Effector memory CD4-positive, alpha-beta T cell (primary cell): Measurements from ENCODE around the gene KRABD2.

Source experiments
- DNase-seq, 3 donors: peaks; one replicate each; pipeline ENCODE4 v3.0.0-alpha.2; 2020
- H3K27ac ChIP-seq: 2 replicates; pipeline ENCODE4 v1.7.0; 2013; ENCODE audit warnings: mild to moderate bottlenecking, low read length, moderate library complexity; ENCODE audit not compliant: insufficient read depth, poor library complexity, severe bottlenecking
- H3K27me3 ChIP-seq: replicated peaks from 2 replicates; pipeline ENCODE4 v1.7.0; 2013; ENCODE audit warnings: mild to moderate bottlenecking, low read length; ENCODE audit not compliant: insufficient read depth, control insufficient read depth, poor library complexity, severe bottlenecking
- H3K36me3 ChIP-seq: 2 replicates; pipeline ENCODE4 v1.7.0; 2013; ENCODE audit warnings: mild to moderate bottlenecking, low read length, moderate library complexity; ENCODE audit not compliant: control insufficient read depth, insufficient read depth
- H3K4me1 ChIP-seq: 2 replicates; pipeline ENCODE4 v1.7.0; 2013; ENCODE audit warnings: low read length, mild to moderate bottlenecking; ENCODE audit not compliant: control insufficient read depth, insufficient read depth, poor library complexity, severe bottlenecking
- H3K4me3 ChIP-seq: 2 replicates; pipeline ENCODE4 v1.7.0; 2013; ENCODE audit warnings: low read length, low read depth, mild to moderate bottlenecking; ENCODE audit not compliant: insufficient read depth, poor library complexity, severe bottlenecking
- H3K9me3 ChIP-seq: 2 replicates; pipeline ENCODE4 v1.7.0; 2013; ENCODE audit warnings: mild to moderate bottlenecking, low read length, moderate library complexity; ENCODE audit not compliant: control insufficient read depth

KRABD2 gene

GRCh38 chr17:8332128-8332527 lies 44.4 kb downstream of the KRABD2 start:
- Histone ChIP-seq H3K9me3 (no peaks in the 10 kb centered on the region), H3K4me1 (peaks cover 3% of the 10 kb centered on the region), H3K4me3 (no peak overlapping the region), H3K36me3 (no peaks in the 10 kb centered on the region), H3K27ac (no peak overlapping the region), H3K27me3 (peaks cover 10% of the 10 kb centered on the region)
- DNase-seq, result no peak

DNA sequence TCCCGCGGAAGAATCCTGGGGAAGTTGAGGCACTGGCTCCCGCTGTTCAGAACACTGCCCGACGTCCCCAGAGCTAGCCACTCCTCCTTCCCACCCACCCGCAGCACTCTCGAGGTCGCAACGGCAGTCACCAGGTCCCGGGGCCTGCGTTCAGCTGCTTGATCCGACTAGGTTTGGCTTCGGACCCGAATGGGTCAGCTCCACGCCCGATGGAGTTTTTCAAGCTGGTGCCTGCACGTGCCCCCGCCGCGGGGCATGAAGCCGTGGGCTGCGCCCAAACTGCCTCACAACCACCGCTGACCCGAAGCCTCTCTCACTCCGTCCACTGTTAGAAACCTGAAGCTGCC lies 49.2 kb downstream of the KRABD2 start:
- H3K36me3 ChIP-seq, result no peaks in the 10 kb centered on the region
- DNase-seq, result no peak
- peaks cover 34% of the 10 kb centered on the region for H3K27me3 ChIP-seq
- H3K9me3 ChIP-seq, result no peaks in the 10 kb centered on the region
- H3K27ac ChIP-seq, result no peak overlapping the region
- peaks cover 16% of the 10 kb centered on the region for H3K4me1 ChIP-seq
- peak overlapping the region; percentile 42 for H3K4me3 ChIP-seq
